Fibroblast of the aortic adventitia (primary cell): ENCODE results near the gene LRRC40. TPM values are rescaled to one million over a fixed set of nuclear protein-coding genes. Genes with fewer than 3 reads are reported as not detected.

ENCODE experiments used
- DNase-seq: peaks from one replicate; pipeline ENCODE4 v3.0.0-alpha.2; 2010; ENCODE audit warnings: low read depth
- H3K4me3 ChIP-seq: 2 replicates; pipeline ENCODE4 v1.5.1; 2011; ENCODE audit warnings: low read depth, mild to moderate bottlenecking, control low read depth, low read length, moderate library complexity
- CTCF ChIP-seq: IDR thresholded peaks from 2 replicates; pipeline ENCODE4 v1.5.1; 2011; ENCODE audit warnings: mild to moderate bottlenecking, low read length, control low read depth, inconsistent platforms; ENCODE audit not compliant: insufficient read depth
- total RNA-seq: library from RNA; depleted of rRNA; stranded (reverse); fragments of >200 nt; gene quantifications from 2 replicates; pipeline ENCODE4 v1.2.3, GENCODE V29; 2012; ENCODE audit warnings: low replicate concordance

Gene LRRC40
- total RNA-seq, 1 donor = 27.9 TPM

DNA sequence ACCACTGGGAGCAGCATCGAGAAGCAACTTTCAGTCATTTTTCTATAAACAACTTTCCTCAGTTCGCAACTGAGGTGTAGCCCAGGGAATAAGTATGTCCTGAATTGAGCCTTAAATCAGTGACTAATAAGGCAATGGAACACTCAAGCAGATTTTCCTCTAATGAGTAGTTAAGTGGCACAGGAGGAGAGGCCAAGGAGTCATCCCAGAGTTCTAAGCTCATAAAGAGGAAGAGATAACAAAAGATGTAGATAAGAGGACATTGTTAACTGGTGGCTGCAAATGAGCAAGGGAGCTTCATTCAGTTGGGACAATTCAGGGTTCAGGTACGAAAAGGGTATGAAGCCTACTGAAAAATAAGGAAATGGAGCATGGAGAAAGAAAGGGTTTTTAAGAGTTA, 64.5 kb downstream of the LRRC40 start:
- no peak overlapping the region for H3K4me3 ChIP-seq
- no peak for TF ChIP-seq CTCF
- DNase-seq = peak; percentile 24

DNA sequence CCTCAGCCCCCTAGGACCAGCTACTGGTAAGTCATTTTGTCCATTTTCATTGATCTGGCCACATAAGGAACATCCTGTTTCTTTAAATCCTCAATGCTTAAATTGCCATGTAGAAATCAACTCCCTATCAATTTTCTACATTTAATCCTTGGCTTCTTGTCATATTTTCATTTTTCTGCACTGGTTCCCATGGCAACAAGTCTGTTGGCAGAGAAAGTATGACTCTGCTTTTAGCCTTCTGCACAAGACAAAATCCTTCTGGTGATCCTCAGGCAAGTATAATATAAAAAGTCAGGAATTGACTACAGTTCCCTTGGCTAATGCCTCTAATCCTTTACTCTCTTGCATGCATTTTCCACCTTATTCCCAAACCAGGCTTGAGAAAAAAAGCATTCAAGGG, 65.0 kb downstream of the LRRC40 start:
- no peak overlapping the region for H3K4me3 ChIP-seq
- no peak for TF ChIP-seq CTCF
- DNase-seq = peak; percentile 94

GRCh38 chr1:70134148-70134547, 71.2 kb downstream of the LRRC40 start:
- no peak overlapping the region for H3K4me3 ChIP-seq
- no peak for DNase-seq
- TF ChIP-seq CTCF = no peak

- no peak overlapping the region for H3K4me3 ChIP-seq
- DNase-seq = no peak
- TF ChIP-seq CTCF = no peak
Measured at GRCh38 chr1:70117046-70117445, 88.3 kb downstream of the LRRC40 start.

DNA sequence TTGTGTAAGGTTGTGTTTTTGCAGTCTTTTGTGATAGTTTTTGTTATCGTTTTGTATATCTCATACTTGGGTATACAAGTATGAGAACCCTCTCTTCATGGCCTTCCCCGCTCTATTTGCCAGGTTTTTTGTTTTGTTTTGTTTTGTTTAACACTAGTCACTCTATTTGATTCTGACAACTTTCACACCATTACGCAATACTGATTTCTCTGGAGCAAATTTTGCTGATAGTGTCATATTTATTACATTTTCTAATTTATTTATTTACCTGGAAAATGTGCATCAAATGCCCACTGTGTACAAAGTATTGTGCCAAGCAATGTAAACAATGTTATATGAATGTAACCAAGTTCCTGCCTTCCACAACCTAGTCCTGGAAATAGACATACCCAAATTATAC, 90.1 kb downstream of the LRRC40 start:
- TF ChIP-seq CTCF = no peak
- H3K4me3 ChIP-seq = no peak overlapping the region
- DNase-seq = no peak

DNA sequence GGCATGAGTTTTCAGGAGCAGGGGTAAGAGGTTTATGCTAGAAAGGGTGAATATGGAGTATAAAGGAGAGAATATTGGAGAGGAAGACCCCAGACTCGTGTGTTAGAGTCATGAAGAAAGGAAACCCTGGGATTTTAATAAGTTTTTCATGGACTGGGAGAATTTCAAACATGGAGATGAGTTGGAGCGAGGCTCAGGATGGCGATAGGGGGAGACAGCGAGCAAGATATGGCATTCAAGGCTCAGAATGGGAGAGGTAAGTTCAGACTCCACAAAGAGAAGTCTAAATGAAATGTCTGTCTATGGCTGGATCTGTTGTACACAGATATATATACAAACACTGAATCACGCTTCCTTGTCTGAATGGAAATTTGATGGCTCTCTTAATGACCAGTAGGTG, 92.5 kb downstream of the LRRC40 start:
- DNase-seq = no peak
- no peak for TF ChIP-seq CTCF
- no peak overlapping the region for H3K4me3 ChIP-seq

DNA sequence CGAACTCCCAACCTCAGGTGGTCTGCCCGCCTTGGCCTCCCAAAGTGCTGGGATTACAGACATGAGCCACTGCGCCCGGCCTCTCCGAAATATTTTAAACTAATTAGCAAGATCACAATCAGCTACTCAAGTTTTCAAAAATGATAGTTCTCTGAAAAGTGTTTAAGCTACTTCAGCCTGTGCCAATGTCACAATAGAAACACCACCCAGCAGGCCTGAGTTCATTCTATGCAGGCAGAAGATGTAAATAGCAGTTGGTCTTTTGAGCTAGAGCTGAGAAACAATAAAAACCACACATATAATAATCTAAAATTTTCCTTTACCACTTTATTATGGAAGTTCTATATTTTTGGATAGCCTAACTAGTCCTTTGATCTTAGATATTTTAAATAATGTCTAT, 96.1 kb downstream of the LRRC40 start:
- no peak overlapping the region for H3K4me3 ChIP-seq
- no peak for TF ChIP-seq CTCF
- DNase-seq = no peak
